NCI-H1417 (cell line): Measurements from ENCODE around the gene PCSK5.
A peak's percentile ranks its signal among the peaks of the same experiment; 100 is the strongest.

Source experiments
- DNase-seq, 3 experiments: peaks; one replicate each; lab custom pipeline; 2025; lab: John Stamatoyannopoulos, UW

The PCSK5 gene

GRCh38 chr9:76191493-76191892 is 301.0 kb downstream of the PCSK5 start:
- no peak for DNase-seq

GRCh38 chr9:76192013-76192412 is 301.5 kb downstream of the PCSK5 start:
- DNase-seq = no peak

GRCh38 chr9:76194896-76195295 is 304.4 kb downstream of the PCSK5 start:
- DNase-seq = no peak

- DNase-seq = no peak
Measured at GRCh38 chr9:76198336-76198735, 307.9 kb downstream of the PCSK5 start.

GRCh38 chr9:76200315-76200714 is 309.8 kb downstream of the PCSK5 start:
- no peak for DNase-seq

GRCh38 chr9:76200745-76201144 is 310.3 kb downstream of the PCSK5 start:
- DNase-seq = peak in 1 of 3 experiments; percentile 39

- DNase-seq = no peak
Measured at GRCh38 chr9:76203373-76203772, 312.9 kb downstream of the PCSK5 start.

GRCh38 chr9:76206821-76207220 is 316.3 kb downstream of the PCSK5 start:
- DNase-seq = no peak

- no peak for DNase-seq
Measured at GRCh38 chr9:76213751-76214150, 323.3 kb downstream of the PCSK5 start.

GRCh38 chr9:76215066-76215465 is 324.6 kb downstream of the PCSK5 start:
- DNase-seq = no peak

GRCh38 chr9:76216161-76216649 is 325.7 kb downstream of the PCSK5 start:
- DNase-seq = no peak

- DNase-seq = no peak
Measured at GRCh38 chr9:76218117-76218885, 327.8 kb downstream of the PCSK5 start.

GRCh38 chr9:76218886-76219445 is 328.5 kb downstream of the PCSK5 start:
- no peak for DNase-seq

GRCh38 chr9:76219560-76220151 is 329.2 kb downstream of the PCSK5 start:
- DNase-seq = no peak

GRCh38 chr9:76221423-76221822 is 330.9 kb downstream of the PCSK5 start:
- DNase-seq = no peak

- no peak for DNase-seq
Measured at GRCh38 chr9:76223749-76224340, 333.4 kb downstream of the PCSK5 start.

GRCh38 chr9:76227156-76227555 is 336.7 kb downstream of the PCSK5 start:
- no peak for DNase-seq

- no peak for DNase-seq
Measured at GRCh38 chr9:76231001-76231400, 340.5 kb downstream of the PCSK5 start.

- DNase-seq = no peak
Measured at GRCh38 chr9:76232861-76233489, 342.5 kb downstream of the PCSK5 start.

- no peak for DNase-seq
Measured at GRCh38 chr9:76240578-76240977, 350.1 kb downstream of the PCSK5 start.

GRCh38 chr9:76245518-76245917 is 355.0 kb downstream of the PCSK5 start:
- DNase-seq = no peak

GRCh38 chr9:76246680-76247079 is 356.2 kb downstream of the PCSK5 start:
- DNase-seq = no peak
